CD4-positive, alpha-beta T cell (primary cell): ENCODE results near the gene ITGB3. TPM values are rescaled to one million over a fixed set of nuclear protein-coding genes. Genes with fewer than 3 reads are reported as not detected.

Experiments
- ATAC-seq: fragments of 200-7000 bp; cut with Tn5 transposase; one replicate; pipeline ENCODE4 v1.10.0; 2022; ENCODE audit warnings: mild to moderate bottlenecking; ENCODE audit not compliant: poor library complexity
- CTCF ChIA-PET: fragments of 350-600 bp; sonication (Branson Sonifier 250); formaldehyde crosslinking; loops from one replicate; lab custom pipeline; 2021; ENCODE audit warnings: antibody characterized with exemption, inconsistent platforms; lab: Charles Lee
- POLR2A ChIA-PET: fragments of 350-600 bp; sonication (Branson Sonifier 250); formaldehyde crosslinking; loops from one replicate; lab custom pipeline; 2021; ENCODE audit warnings: antibody characterized with exemption, inconsistent platforms; lab: Charles Lee
- DNase-seq, 14 experiments: peaks; one replicate each; pipeline ENCODE4 v3.0.0-alpha.2; 2013 to 2020; ENCODE audit warnings: mixed read lengths in 2 of 14
- H3K27ac ChIP-seq, 2 donors: one replicate each; pipeline versions ENCODE4 v1.5.1 to v1.7.0; 2013; ENCODE audit warnings: low read length in 2 of 2, low read depth in 1 of 2, mild to moderate bottlenecking in 1 of 2
- H3K27me3 ChIP-seq, 2 experiments: 1 replicate in 1 of 2; 2 replicates in 1 of 2; pipeline versions ENCODE4 v1.6.1 to v1.7.0; 2013; ENCODE audit warnings: low read length in 2 of 2, control low read depth in 1 of 2, mild to moderate bottlenecking in 1 of 2, moderate library complexity in 1 of 2; ENCODE audit not compliant: insufficient read depth in 2 of 2, control insufficient read depth in 1 of 2
- H3K36me3 ChIP-seq: one replicate; pipeline ENCODE4 v1.6.1; 2013; ENCODE audit warnings: low read length, control low read depth; ENCODE audit not compliant: insufficient read depth
- H3K4me1 ChIP-seq: one replicate; pipeline ENCODE4 v1.6.1; 2013; ENCODE audit warnings: low read length, control low read depth; ENCODE audit not compliant: insufficient read depth
- H3K4me3 ChIP-seq: one replicate; pipeline ENCODE4 v1.5.1; 2013; ENCODE audit warnings: mild to moderate bottlenecking, low read length, moderate library complexity
- H3K9me3 ChIP-seq, 2 experiments: 1 replicate in 1 of 2; 2 replicates in 1 of 2; pipeline versions ENCODE4 v1.6.1 to v1.7.0; 2013; ENCODE audit warnings: low read length in 2 of 2, mild to moderate bottlenecking in 2 of 2, control low read depth in 1 of 2, moderate library complexity in 1 of 2; ENCODE audit not compliant: control insufficient read depth in 1 of 2, insufficient read depth in 1 of 2
- H3K27ac Mint-ChIP-seq: one replicate; pipeline ENCODE4 v1.8.0; 2020; ENCODE audit warnings: mixed read lengths
- H3K27me3 Mint-ChIP-seq: one replicate; pipeline ENCODE4 v1.8.0; 2021; ENCODE audit warnings: mixed read lengths
- H3K36me3 Mint-ChIP-seq: one replicate; pipeline ENCODE4 v1.8.0; 2021; ENCODE audit warnings: low read depth, mixed read lengths
- H3K4me1 Mint-ChIP-seq: one replicate; pipeline ENCODE4 v1.8.0; 2021; ENCODE audit warnings: low read depth, mixed read lengths
- H3K4me3 Mint-ChIP-seq: one replicate; pipeline ENCODE4 v1.8.0; 2020; ENCODE audit warnings: mild to moderate bottlenecking, mixed read lengths
- H3K9me3 Mint-ChIP-seq: one replicate; pipeline ENCODE4 v1.8.0; 2020; ENCODE audit warnings: mixed read lengths
- intact Hi-C, 2 experiments: fragments of 100-400 bp; cut with DNase I in 1 of 2; cut with micrococcal nuclease in 1 of 2; formaldehyde crosslinking; loops; one replicate each; pipeline versions ENCODE4 v1.15.1 to v1.9.0; 2023 to 2025; cut with DNase I, micrococcal nuclease
- total RNA-seq, 174 experiments: library from RNA in 2 of 174; stranded (reverse) in 2 of 174; gene quantifications; one replicate each; pipeline ENCODE4 v1.2.3 and lab custom pipeline; 2021 to 2026
- TF ChIP-seq, protein P1 (sequence below): fragments of 200-600 bp; IDR thresholded peaks from one replicate; pipeline ENCODE4 v1.8.0; 2022; ENCODE audit warnings: antibody characterized with exemption, mild to moderate bottlenecking

Gene ITGB3
- total RNA-seq, 2 experiments from 2014 or later, result 0.05 TPM; not detected in 1

DNA sequence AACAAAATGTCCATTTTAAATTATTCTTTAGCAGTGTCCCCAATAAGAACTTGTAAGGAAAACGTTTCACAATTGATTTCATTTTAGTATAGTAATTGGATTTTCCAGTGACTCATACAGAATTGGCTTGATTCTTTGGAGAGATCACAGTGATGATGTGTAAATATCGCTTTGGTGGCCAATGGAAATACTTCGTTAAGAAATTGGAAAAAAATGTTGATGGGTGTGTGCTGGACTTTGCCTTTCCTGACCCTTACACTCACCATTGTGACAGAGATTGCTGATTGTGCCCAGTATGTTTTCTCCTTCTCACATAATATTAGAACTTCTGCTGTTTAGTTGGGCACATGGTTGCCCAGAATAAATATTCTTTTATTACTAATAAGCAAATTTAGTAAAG, 62.7 kb downstream of the ITGB3 start:
- ChIA-PET CTCF (interaction anchor here (0.9 to 1.3 kb wide), 2 partner anchors 8 to 127 kb away, joined by 3 to 6 read pairs; partner anchors contain the start of genes CDC27 and EFCAB13), POLR2A (interaction anchor here (0.6 kb wide), 1 partner anchor 457 kb away, joined by 3 read pairs; no protein-coding TSS in a partner anchor)
- Histone ChIP-seq H3K9me3 (no peaks in the 10 kb centered on the region), H3K4me3 (no peak overlapping the region), H3K27ac (no peak overlapping the region), H3K36me3 (no peaks in the 10 kb centered on the region), H3K27me3 (no peaks in the 10 kb centered on the region), H3K4me1 (no peaks in the 10 kb centered on the region)
- intact Hi-C loops, result no loop called here
- Mint-ChIP-seq H3K9me3 (no peaks in the 10 kb centered on the region), H3K27me3 (no peaks in the 10 kb centered on the region), H3K4me1 (no peaks in the 10 kb centered on the region), H3K27ac (no peak overlapping the region), H3K36me3 (no peaks in the 10 kb centered on the region), H3K4me3 (no peak overlapping the region)
- TF ChIP-seq, protein P1, sequence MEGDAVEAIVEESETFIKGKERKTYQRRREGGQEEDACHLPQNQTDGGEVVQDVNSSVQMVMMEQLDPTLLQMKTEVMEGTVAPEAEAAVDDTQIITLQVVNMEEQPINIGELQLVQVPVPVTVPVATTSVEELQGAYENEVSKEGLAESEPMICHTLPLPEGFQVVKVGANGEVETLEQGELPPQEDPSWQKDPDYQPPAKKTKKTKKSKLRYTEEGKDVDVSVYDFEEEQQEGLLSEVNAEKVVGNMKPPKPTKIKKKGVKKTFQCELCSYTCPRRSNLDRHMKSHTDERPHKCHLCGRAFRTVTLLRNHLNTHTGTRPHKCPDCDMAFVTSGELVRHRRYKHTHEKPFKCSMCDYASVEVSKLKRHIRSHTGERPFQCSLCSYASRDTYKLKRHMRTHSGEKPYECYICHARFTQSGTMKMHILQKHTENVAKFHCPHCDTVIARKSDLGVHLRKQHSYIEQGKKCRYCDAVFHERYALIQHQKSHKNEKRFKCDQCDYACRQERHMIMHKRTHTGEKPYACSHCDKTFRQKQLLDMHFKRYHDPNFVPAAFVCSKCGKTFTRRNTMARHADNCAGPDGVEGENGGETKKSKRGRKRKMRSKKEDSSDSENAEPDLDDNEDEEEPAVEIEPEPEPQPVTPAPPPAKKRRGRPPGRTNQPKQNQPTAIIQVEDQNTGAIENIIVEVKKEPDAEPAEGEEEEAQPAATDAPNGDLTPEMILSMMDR, result no peak
- ATAC-seq, result no peak
- no peak for DNase-seq

DNA sequence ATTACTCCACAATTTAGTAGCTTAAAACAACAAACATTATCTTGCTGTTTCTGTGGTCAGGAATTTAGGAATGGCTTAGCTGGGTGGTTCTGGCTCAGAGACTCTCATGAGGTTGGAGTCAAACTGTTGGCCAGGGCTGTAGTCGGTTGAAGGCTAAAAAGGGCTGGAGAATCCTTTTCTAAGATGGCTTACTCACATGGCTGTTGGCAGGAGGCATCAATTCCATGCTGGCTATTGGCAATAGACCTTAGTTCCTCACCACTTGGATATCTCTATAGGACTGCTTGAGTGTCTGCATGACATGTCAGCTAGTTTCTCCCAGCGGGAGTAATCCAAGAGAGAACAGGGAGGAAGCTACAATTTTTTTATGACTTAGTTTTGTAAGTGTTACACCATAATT, 63.5 kb downstream of the ITGB3 start:
- no peak overlapping the region for H3K4me3 ChIP-seq
- CTCF ChIA-PET, result no interaction called here
- TF ChIP-seq, protein P1, result no peak
- DNase-seq (no peak), ATAC-seq (no peak)
- H3K9me3 ChIP-seq, result no peaks in the 10 kb centered on the region
- H3K36me3 Mint-ChIP-seq, result no peaks in the 10 kb centered on the region
- H3K4me1 Mint-ChIP-seq, result no peaks in the 10 kb centered on the region
- H3K9me3 Mint-ChIP-seq, result no peaks in the 10 kb centered on the region
- H3K4me3 Mint-ChIP-seq, result no peak overlapping the region
- H3K27me3 Mint-ChIP-seq, result no peaks in the 10 kb centered on the region
- no peak overlapping the region for H3K27ac ChIP-seq
- intact Hi-C loops, result no loop called here
- no peaks in the 10 kb centered on the region for H3K4me1 ChIP-seq
- no peaks in the 10 kb centered on the region for H3K27me3 ChIP-seq
- H3K27ac Mint-ChIP-seq, result no peak overlapping the region
- POLR2A ChIA-PET, result interaction anchor here (0.6 kb wide), 1 partner anchor 458 kb away, joined by 3 read pairs; no protein-coding TSS in a partner anchor
- H3K36me3 ChIP-seq, result no peaks in the 10 kb centered on the region

DNA sequence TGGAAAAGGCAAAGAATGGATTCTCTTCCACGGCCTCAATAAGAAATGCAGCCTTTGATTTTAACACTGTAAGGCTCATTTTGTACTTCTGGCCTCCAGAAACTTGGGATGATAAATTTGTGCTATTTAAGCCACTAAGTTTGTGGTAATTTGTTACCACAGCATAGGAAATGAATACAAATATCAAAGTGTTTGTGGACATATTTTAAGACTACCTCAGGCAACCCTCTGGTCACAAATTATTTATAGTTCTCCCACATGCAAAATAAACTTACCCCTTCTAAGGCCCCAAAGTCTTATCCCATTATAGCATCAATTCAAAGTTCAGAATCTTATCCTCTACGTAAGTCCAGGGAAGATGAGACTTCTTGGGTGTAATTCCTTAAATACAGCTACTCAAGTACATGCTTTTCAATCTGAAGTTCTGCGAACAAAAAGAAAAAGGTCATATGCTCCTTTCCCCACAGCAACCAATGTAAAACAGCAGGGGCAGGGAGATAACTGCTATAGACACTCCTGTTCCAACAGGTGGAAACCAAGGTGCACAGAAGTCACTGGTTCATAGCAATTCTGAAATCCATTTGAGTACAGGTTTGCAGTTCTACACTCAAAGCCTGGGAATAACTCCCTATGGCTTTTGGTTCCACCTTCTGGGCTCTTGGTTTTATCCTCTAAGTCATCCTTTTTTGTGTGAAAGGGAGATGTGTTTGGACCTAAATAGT, 64.7 kb downstream of the ITGB3 start:
- CTCF ChIA-PET, result no interaction called here
- H3K4me3 ChIP-seq, result no peak overlapping the region
- POLR2A ChIA-PET, result no interaction called here
- ATAC-seq (no peak), DNase-seq (no peak)
- no peaks in the 10 kb centered on the region for H3K27me3 Mint-ChIP-seq
- no peaks in the 10 kb centered on the region for H3K36me3 Mint-ChIP-seq
- H3K36me3 ChIP-seq, result no peaks in the 10 kb centered on the region
- H3K9me3 ChIP-seq, result no peaks in the 10 kb centered on the region
- H3K27ac Mint-ChIP-seq, result no peak overlapping the region
- TF ChIP-seq, protein P1, result no peak
- intact Hi-C loops, result no loop called here
- H3K4me3 Mint-ChIP-seq, result no peak overlapping the region
- H3K4me1 Mint-ChIP-seq, result peaks cover 4% of the 10 kb centered on the region
- no peak overlapping the region for H3K27ac ChIP-seq
- H3K27me3 ChIP-seq, result no peaks in the 10 kb centered on the region
- no peaks in the 10 kb centered on the region for H3K9me3 Mint-ChIP-seq
- H3K4me1 ChIP-seq, result peaks cover 3% of the 10 kb centered on the region
